ENCODE data around the gene CDK14. TPM values are rescaled to one million over a fixed set of nuclear protein-coding genes. Genes with fewer than 3 reads are reported as not detected.

CDK14 gene
- total RNA-seq, 1 donor from 2014 or later: 77.9 TPM

- no peak for FAIRE-seq
- no peak for DNase-seq (ENCODE audit: low spot score in 2 of 2)
Observed at GRCh38 chr7:91067242-91067641, 471.1 kb downstream of the CDK14 start.

GRCh38 chr7:91068136-91068795 lies 472.1 kb downstream of the CDK14 start:
- DNase-seq (ENCODE audit: low spot score in 2 of 2) (no peak), FAIRE-seq (no peak)

- no peak for DNase-seq (ENCODE audit: low spot score in 2 of 2)
- no peak for FAIRE-seq
Observed at GRCh38 chr7:91069146-91069545, 473.0 kb downstream of the CDK14 start.

- FAIRE-seq: no peak
Observed at GRCh38 chr7:91079487-91079886, 483.4 kb downstream of the CDK14 start.

GRCh38 chr7:91080351-91080750 lies 484.2 kb downstream of the CDK14 start:
- FAIRE-seq (no peak), DNase-seq (ENCODE audit: low spot score in 2 of 2) (no peak)

More at GRCh38 chr7:91079487-91079886, 483.4 kb downstream of the CDK14 start:
- no peak for DNase-seq (ENCODE audit: low spot score in 2 of 2)

GRCh38 chr7:91082038-91082437 lies 485.9 kb downstream of the CDK14 start:
- DNase-seq (ENCODE audit: low spot score in 2 of 2): no peak
- FAIRE-seq: no peak

GRCh38 chr7:91082852-91083495 lies 486.9 kb downstream of the CDK14 start:
- FAIRE-seq: peak; percentile 75
- no peak for DNase-seq (ENCODE audit: low spot score in 2 of 2)

- DNase-seq (ENCODE audit: low spot score in 2 of 2) (no peak), FAIRE-seq (no peak)
Observed at GRCh38 chr7:91083855-91084644, 487.9 kb downstream of the CDK14 start.

- DNase-seq (ENCODE audit: low spot score in 2 of 2) (no peak), FAIRE-seq (no peak)
Observed at GRCh38 chr7:91085175-91085574, 489.1 kb downstream of the CDK14 start.

- FAIRE-seq (no peak), DNase-seq (ENCODE audit: low spot score in 2 of 2) (no peak)
Observed at GRCh38 chr7:91086200-91086599, 490.1 kb downstream of the CDK14 start.

- FAIRE-seq (no peak), DNase-seq (ENCODE audit: low spot score in 2 of 2) (no peak)
Observed at GRCh38 chr7:91088156-91088555, 492.0 kb downstream of the CDK14 start.

- no peak for DNase-seq (ENCODE audit: low spot score in 2 of 2)
Observed at GRCh38 chr7:91088691-91089090, 492.6 kb downstream of the CDK14 start.

GRCh38 chr7:91089382-91089963 lies 493.4 kb downstream of the CDK14 start:
- FAIRE-seq (no peak), DNase-seq (ENCODE audit: low spot score in 2 of 2) (no peak)

More at GRCh38 chr7:91088691-91089090, 492.6 kb downstream of the CDK14 start:
- FAIRE-seq: no peak

- FAIRE-seq (no peak), DNase-seq (ENCODE audit: low spot score in 2 of 2) (no peak)
Observed at GRCh38 chr7:91090684-91091083, 494.6 kb downstream of the CDK14 start.

GRCh38 chr7:91091631-91092030 lies 495.5 kb downstream of the CDK14 start:
- FAIRE-seq (no peak), DNase-seq (ENCODE audit: low spot score in 2 of 2) (no peak)

GRCh38 chr7:91093181-91093580 lies 497.1 kb downstream of the CDK14 start:
- DNase-seq (ENCODE audit: low spot score in 2 of 2) (no peak), FAIRE-seq (no peak)

- FAIRE-seq: no peak
- no peak for DNase-seq (ENCODE audit: low spot score in 2 of 2)
Observed at GRCh38 chr7:91098566-91098965, 502.4 kb downstream of the CDK14 start.

GRCh38 chr7:91103363-91103762 lies 507.2 kb downstream of the CDK14 start:
- no peak for DNase-seq (ENCODE audit: low spot score in 2 of 2)
- FAIRE-seq: no peak

- FAIRE-seq (no peak), DNase-seq (ENCODE audit: low spot score in 2 of 2) (no peak)
Observed at GRCh38 chr7:91107460-91107859, 511.3 kb downstream of the CDK14 start.

GRCh38 chr7:91109200-91109599 lies 513.1 kb downstream of the CDK14 start:
- DNase-seq (ENCODE audit: low spot score in 2 of 2) (no peak), FAIRE-seq (no peak)

- DNase-seq (ENCODE audit: low spot score in 2 of 2) (no peak), FAIRE-seq (no peak)
Observed at GRCh38 chr7:91112902-91113341, 516.8 kb downstream of the CDK14 start.
